ENCODE data around the gene SUSD2.
A peak's percentile ranks its signal among the peaks of the same experiment; 100 is the strongest.
"Not testable (repeated sequence)": the region's sequence is repeated elsewhere in the genome, so short reads cannot be mapped to it uniquely, and the experiment has no call there.

Gene SUSD2

DNA sequence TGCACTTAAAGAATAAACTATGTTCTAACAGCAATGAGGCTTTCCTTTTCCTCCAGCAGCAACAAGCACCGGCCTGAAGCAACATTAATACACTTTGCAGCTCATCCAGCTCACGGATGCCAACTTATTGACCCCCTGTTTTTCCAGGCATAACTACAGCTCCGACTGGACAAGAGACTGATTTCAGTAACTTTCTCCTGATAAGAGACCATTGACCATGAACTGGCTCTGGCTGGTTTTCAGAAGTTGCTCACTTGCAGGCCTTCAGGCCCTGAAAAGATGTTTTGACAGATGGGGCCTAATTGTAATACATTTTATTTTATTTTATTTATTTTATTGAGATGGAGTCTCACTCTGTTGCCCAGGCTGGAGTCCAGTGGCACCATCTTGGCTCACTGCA, 36.1 kb downstream of the SUSD2 start:
- DNase-seq (ENCODE audit: low spot score), result no peak

DNA sequence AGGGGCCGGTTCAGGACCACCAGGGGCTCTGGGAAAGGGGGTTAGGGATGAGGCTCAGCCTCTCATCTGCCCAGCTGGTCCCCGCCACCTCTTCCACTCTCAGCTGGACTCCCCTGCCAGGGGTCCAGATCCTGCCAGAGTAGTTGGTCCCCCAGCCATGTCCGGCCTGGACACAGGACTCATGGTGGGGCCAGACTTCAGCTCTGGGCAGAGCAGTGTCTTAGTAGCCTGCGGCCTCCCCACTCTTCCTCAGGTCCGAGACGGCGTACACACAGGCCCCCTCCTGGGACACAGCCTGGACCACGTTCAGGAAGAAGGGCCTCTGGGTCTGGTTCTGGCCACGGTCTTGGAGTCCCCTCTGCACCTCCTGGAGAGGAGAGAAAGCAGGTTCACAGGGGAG, 38.5 kb downstream of the SUSD2 start:
- DNase-seq (ENCODE audit: low spot score), result no peak

DNA sequence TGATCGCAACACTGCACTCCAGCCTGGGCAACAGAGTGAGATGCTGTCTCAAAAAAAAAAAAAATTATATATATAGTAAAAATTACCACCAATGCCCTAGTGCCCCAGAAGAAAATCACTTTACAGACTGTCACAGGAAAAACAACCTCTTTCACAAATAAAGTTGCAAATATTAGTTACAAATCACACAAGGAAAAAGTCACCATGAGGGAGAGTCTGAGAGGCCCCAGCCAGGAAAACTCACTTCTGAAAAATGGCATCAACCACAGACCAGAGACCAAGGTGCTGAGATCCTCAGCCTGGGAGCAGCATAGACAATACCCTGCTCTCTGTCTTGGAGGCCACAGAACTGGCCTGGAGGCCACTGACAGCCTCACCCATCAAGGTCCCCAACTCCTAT, 43.2 kb downstream of the SUSD2 start:
- no peak for DNase-seq (ENCODE audit: low spot score)

DNA sequence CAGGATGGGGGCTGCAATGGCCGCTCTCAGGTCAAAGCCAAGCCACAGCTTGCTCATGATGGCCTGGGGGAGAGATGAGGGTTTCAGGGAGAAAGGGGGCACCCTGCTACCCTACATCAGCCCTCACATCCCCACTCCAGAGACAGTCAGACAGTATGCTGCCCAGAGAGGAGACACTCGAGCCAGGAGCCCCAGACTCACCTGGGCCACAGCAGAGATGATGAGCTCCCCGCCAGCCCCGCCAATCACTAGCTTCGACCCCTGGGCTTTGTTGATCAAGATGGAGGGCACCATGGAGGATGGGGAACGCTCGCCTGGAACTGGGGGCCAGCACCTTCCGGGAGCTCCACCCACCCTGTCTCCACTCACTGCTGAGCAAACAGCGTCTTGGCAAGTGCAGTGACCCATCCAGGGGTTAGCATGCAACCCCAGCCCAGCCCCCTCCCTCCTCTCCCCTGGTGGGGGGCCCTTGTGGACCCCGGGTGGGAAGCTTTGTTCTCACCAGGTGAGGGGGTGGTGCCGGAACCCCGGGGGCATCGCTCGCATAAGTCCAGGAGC, 43.8 kb downstream of the SUSD2 start:
- DNase-seq (ENCODE audit: low spot score), result no peak

DNA sequence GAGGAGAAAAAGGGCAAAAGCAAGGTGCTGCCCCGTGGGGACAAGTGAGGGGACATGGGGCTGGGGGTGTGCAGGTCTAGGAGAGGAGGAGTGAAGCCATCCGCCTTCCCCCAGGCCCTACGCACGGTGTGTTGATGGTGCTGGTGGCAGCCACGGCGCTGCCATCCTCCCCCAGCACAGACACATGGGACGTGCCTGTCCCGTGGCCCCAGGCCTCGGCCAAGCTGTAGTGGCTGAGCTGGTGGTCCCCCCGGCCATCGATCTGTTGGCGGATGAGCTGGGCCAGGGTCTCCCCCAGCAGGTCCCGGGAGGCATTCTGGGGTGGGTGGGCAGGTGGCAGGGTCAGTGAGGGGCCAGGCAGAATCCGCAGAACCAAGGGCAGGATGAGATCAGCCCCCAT, 44.7 kb downstream of the SUSD2 start:
- DNase-seq (ENCODE audit: low spot score), result no peak

DNA sequence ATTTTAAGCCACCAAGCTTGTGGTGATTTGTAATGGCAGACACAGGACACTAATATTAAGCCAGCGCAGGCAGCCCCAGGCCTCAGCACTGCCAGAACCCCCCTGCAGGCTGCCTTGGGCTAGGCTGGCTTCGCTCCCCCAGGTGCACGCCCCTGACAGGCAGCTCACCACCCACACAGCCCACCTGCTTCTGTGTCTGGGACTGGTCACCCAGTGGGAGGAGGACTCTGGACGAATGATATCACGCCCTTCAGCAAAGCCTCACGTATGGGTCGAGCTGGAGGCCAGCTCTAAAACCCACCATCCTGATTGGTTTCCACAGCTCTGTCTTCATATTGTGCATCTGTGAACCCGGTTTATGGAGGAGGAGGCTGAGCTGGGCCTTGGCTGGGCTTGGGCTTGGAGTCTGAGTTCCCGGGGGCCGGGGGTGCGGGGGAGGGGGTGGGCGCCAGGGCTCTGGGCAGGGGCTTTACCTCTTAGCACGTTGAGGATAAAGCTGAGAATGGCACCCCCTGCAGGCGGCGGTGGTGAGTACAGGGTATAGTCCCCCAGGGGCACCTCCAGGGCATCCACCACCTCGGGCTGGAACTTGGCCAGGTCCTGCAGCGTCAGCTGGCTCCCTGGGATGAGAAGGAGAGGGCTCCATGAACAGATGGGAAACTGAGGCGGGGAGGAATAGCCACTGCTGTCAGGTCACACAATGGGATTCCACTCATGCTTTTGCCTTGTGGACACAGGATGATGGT, 49.8 kb downstream of the SUSD2 start:
- peak; percentile 9 for DNase-seq (ENCODE audit: low spot score)

DNA sequence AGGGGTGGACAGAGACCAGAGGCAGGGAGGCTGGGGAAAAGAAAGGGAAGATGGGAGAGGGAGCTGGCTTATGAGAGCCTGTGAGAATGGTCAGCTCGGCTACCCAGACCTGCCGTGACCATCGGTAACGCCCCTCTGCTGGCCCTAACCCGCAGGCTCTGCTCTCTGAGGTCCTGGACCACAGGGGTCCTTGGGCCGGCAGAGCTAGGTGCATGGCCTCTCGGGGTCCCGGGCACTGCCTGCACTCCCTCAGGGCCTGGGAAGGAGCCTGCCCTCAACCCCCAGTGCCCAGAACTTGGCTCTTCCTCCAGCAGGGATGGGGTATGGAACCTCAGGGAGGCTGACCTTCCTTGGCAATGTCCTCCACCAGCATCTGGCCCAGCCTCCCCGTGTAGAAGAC, 50.4 kb downstream of the SUSD2 start:
- DNase-seq (ENCODE audit: low spot score), result no peak

DNA sequence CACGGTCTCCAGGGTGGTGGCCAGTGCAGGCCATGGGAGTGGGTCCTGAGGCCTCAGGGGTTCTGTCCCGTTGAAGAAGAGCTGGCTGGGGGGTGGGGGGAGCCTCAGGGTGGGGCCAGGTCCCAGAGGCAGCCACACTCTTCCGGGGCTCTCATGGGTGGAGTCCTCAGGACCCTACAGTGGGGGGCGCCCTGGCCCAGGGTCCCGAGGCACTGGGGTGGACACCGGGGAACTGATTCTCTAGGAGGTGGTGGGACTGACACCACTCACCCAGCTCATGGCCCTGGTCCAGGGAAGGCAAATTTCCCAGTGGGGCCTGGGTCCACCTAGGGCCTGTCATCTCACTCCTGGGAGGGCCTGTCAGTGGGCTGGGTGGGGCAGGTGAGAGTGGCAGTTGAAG, 50.8 kb downstream of the SUSD2 start:
- DNase-seq (ENCODE audit: low spot score), result no peak

DNA sequence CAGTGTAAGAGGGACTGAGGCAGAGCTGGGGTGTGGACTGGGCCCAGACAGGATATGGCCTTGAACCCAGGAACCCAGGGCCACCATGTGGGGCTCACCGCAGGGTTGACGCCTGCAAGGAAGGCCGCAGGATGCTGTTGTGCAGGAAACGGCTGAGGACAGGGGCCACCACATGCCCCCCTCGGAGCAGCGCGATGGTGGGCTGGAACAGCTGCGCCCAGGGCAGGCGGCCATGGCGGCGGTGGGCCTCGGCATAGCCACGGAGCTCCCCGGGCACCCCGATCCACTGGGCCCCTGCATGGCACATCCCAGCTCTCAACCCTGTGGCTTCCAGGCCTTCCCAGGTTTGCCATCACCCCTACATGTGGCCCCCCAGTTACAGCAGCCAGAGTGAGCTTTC, 51.4 kb downstream of the SUSD2 start:
- no peak for DNase-seq (ENCODE audit: low spot score)

DNA sequence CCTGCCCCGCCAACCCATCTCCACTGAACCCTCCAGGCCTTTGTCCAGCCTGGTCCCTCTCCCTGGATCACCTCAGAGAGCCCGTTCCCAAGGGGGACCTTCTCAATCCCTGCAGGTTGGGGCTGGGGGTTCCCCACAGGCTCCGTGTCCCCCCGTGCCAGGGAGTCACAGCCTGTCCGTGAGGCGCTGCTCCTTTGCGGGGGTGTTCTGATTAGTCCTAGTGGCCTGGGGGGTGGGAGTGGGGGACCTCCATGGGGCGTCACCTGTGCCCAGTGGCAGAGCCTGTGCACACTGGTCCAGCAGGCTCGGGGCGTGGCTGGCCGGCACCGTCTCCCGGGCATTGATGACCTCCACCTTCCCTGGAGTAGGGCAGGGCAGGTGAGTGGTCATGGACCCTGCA, 51.9 kb downstream of the SUSD2 start:
- DNase-seq (ENCODE audit: low spot score), result no peak

DNA sequence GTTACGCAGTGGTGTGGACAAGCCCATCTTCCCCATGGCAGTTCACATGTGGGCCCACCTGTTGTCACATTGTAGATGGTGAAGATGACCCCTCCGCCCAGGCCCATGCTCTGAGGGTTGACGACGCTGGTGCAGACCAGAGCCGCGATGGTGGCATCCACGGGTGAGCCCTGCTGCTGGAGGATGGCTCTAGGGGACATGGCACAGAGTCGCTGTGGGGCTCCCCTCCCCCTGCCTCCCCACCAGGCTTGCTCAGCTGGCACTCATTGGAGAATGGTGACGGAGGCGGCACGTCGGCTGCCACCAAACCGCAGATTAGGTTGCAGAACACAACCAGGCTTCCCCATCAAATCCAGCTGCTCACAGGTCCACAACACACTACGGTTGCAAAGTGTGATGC, 52.5 kb downstream of the SUSD2 start:
- no peak for DNase-seq (ENCODE audit: low spot score)

DNA sequence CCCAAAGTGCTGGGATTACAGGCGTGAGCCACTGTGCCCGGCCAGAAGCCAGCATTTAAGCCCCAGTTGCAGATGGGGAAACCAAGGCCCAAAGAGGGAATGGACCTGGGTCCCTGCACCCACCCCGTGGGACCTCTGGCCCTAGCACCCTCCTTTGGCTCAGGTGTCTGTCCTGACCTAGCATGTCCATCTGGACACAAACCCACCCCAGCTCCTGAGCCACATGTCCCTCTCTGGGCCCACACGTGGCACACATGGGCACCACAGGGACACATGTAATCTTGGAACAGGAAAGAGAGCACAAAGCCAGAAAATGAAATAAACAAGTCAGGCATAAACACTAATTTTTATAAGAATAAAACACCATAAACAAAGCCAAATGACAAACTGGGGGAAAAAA, 54.0 kb downstream of the SUSD2 start:
- DNase-seq (ENCODE audit: low spot score), result no peak

DNA sequence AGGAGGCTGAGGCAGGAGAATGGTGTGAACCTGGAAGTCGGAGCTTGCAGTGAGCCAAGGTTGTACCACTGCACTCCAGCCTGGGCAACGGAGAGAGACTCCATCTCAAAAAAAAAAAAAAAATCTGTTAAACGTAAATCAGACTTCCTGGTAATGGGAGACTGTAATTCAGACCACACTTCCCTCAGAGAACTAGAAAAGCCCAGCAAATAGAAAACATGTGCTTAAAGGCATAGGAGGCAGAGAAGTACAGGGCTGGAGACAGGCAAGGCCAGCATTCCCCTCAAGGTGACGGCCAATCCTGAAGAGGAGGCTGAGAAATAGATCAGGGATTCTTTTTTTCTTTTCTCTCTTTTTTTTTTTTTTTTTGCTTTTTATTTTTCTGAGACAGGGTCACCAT, 55.4 kb downstream of the SUSD2 start:
- DNase-seq (ENCODE audit: low spot score), result no peak

DNA sequence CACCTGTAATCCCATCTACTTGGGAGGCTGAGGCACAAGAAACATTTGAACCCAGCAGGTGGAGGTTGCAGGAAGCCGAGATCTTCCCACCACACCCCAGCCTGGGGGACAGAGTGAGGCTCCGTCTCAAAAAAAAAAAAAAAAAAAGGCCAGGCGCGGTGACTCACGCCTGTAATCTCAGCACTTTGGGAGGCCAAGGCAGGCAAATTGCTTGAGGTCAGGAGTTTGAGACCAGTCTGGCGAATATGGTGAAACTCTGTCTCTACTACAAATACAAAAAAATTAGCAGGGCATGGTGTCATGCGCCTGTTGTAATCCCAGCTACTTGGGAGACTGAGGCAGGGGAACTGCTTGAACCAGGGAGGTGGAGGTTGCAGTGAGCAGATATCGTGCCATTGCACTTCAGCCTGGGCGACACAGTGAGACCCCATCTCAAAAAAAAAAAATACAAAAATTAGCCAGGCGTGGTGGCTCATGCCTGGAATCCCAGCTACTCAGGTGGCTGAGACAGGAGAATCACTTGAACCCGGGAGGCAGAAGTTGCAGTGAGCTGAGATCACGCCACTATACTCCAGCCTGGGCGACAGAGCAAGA, 56.9 kb downstream of the SUSD2 start:
- not testable (repeated sequence) for DNase-seq (ENCODE audit: low spot score)
